Measurements from ENCODE around the gene NDUFB8.
"Not testable (repeated sequence)": the region's sequence is repeated elsewhere in the genome, so short reads cannot be mapped to it uniquely, and the experiment has no call there.

The NDUFB8 gene

GRCh38 chr10:100529475-100530298, at the start of gene NDUFB8:
Gene NDUFB8 (minus strand): TSS chr10:100529871. CDS start chr10:100529851, 20 bp downstream.
- DNase-seq = peak; percentile 75

GRCh38 chr10:100576282-100576635, 46.6 kb upstream of the NDUFB8 start:
- no peak for DNase-seq

- DNase-seq = no peak
Measured at GRCh38 chr10:100575585-100576281, 46.1 kb upstream of the NDUFB8 start.

GRCh38 chr10:100575146-100575545, 45.5 kb upstream of the NDUFB8 start:
- DNase-seq = not testable (repeated sequence)

- no peak for DNase-seq
Measured at GRCh38 chr10:100571084-100571856, 41.6 kb upstream of the NDUFB8 start.

GRCh38 chr10:100570506-100570905, 40.8 kb upstream of the NDUFB8 start:
- no peak for DNase-seq

GRCh38 chr10:100569687-100570481, 40.2 kb upstream of the NDUFB8 start:
- no peak for DNase-seq

GRCh38 chr10:100568912-100569311, 39.2 kb upstream of the NDUFB8 start:
- DNase-seq = no peak

GRCh38 chr10:100567826-100568225, 38.2 kb upstream of the NDUFB8 start:
- DNase-seq = no peak

- DNase-seq = peak; percentile 10
Measured at GRCh38 chr10:100567249-100567648, 37.6 kb upstream of the NDUFB8 start.

GRCh38 chr10:100566561-100566960, 36.9 kb upstream of the NDUFB8 start:
- no peak for DNase-seq

- DNase-seq = no peak
Measured at GRCh38 chr10:100565206-100565985, 35.7 kb upstream of the NDUFB8 start.

GRCh38 chr10:100562008-100562672, 32.5 kb upstream of the NDUFB8 start:
- DNase-seq = peak; percentile 72

- DNase-seq = no peak
Measured at GRCh38 chr10:100561005-100561404, 31.3 kb upstream of the NDUFB8 start.

- DNase-seq = no peak
Measured at GRCh38 chr10:100560248-100560647, 30.6 kb upstream of the NDUFB8 start.

GRCh38 chr10:100554902-100555301, 25.2 kb upstream of the NDUFB8 start:
- no peak for DNase-seq

GRCh38 chr10:100553929-100554328, 24.3 kb upstream of the NDUFB8 start:
- DNase-seq = no peak

GRCh38 chr10:100551738-100552137, 22.1 kb upstream of the NDUFB8 start:
- no peak for DNase-seq

GRCh38 chr10:100551196-100551595, 21.5 kb upstream of the NDUFB8 start:
- no peak for DNase-seq

GRCh38 chr10:100544950-100545349, 15.3 kb upstream of the NDUFB8 start:
- DNase-seq = no peak

- no peak for DNase-seq
Measured at GRCh38 chr10:100537475-100537874, 7.8 kb upstream of the NDUFB8 start.
